GM23338 (cell line): Measurements from ENCODE around the gene TMEM9. TPM values are rescaled to one million over a fixed set of nuclear protein-coding genes. Genes with fewer than 3 reads are reported as not detected.

Experiments used
- ATAC-seq: fragments of 200-7000 bp; cut with Tn5 transposase; 3 replicates; pipeline ENCODE4 v1.9.1; 2020
- DNase-seq: peaks from one replicate; pipeline ENCODE4 v3.0.0-alpha.2; 2015; ENCODE audit warnings: low spot score
- H2AFZ ChIP-seq: fragments of 200-600 bp; sonication (generic); 2 replicates; pipeline ENCODE4 v1.8.0; 2016; ENCODE audit warnings: antibody characterized with exemption, mild to moderate bottlenecking, moderate library complexity
- H3F3A ChIP-seq: fragments of 200-600 bp; sonication (generic); replicated peaks from 2 replicates; pipeline ENCODE4 v1.8.0; 2017; ENCODE audit warnings: antibody characterized with exemption, mixed run types, low read depth
- H3K27ac ChIP-seq: fragments of 200-600 bp; sonication (generic); 2 replicates; pipeline ENCODE4 v1.6.1; 2016; ENCODE audit warnings: low read depth
- H3K27me3 ChIP-seq: fragments of 200-600 bp; sonication (generic); 2 replicates; pipeline ENCODE4 v1.8.0; 2016; ENCODE audit warnings: mild to moderate bottlenecking, mixed run types, moderate library complexity; ENCODE audit not compliant: insufficient read depth
- H3K36me3 ChIP-seq: fragments of 200-600 bp; sonication (generic); 2 replicates; pipeline ENCODE4 v1.8.0; 2016; ENCODE audit warnings: mild to moderate bottlenecking; ENCODE audit not compliant: insufficient read depth
- H3K4me1 ChIP-seq: fragments of 200-600 bp; sonication (generic); 2 replicates; pipeline ENCODE4 v1.8.0; 2016; ENCODE audit warnings: mild to moderate bottlenecking, moderate library complexity; ENCODE audit not compliant: insufficient read depth
- H3K4me2 ChIP-seq: fragments of 200-600 bp; sonication (generic); 2 replicates; pipeline ENCODE4 v1.7.1; 2017; ENCODE audit warnings: mixed run types
- H3K4me3 ChIP-seq: fragments of 200-600 bp; sonication (generic); 2 replicates; pipeline ENCODE4 v1.6.1; 2016; ENCODE audit warnings: mixed run types
- H3K79me2 ChIP-seq: fragments of 200-600 bp; sonication (generic); replicated peaks from 2 replicates; pipeline ENCODE4 v1.8.0; 2017; ENCODE audit warnings: mild to moderate bottlenecking; ENCODE audit not compliant: insufficient read depth
- H3K9me2 ChIP-seq: fragments of 200-600 bp; sonication (generic); 2 replicates; pipeline ENCODE4 v1.8.0; 2017; ENCODE audit not compliant: insufficient read depth
- H4K20me1 ChIP-seq: fragments of 200-600 bp; sonication (generic); replicated peaks from 2 replicates; pipeline ENCODE4 v1.8.0; 2017; ENCODE audit warnings: mild to moderate bottlenecking; ENCODE audit not compliant: insufficient read depth
- H3K27ac Mint-ChIP-seq: 2 replicates; pipeline ENCODE4 v1.8.0; 2020; ENCODE audit warnings: inconsistent platforms, mild to moderate bottlenecking, moderate library complexity, mixed read lengths
- H3K27me3 Mint-ChIP-seq: 3 replicates; pipeline ENCODE4 v1.8.0; 2022; ENCODE audit warnings: low read depth, mild to moderate bottlenecking, moderate library complexity, mixed read lengths, inconsistent platforms; ENCODE audit not compliant: insufficient read depth, poor library complexity
- H3K36me3 Mint-ChIP-seq: 3 replicates; pipeline ENCODE4 v1.8.0; 2021; ENCODE audit warnings: low read depth, mild to moderate bottlenecking, inconsistent platforms, moderate library complexity, mixed read lengths
- H3K4me1 Mint-ChIP-seq: 3 replicates; pipeline ENCODE4 v1.8.0; 2020; ENCODE audit warnings: mild to moderate bottlenecking, inconsistent platforms, mixed read lengths
- H3K4me3 Mint-ChIP-seq: 3 replicates; pipeline ENCODE4 v1.8.0; 2021; ENCODE audit warnings: moderate library complexity, mild to moderate bottlenecking, inconsistent platforms, mixed read lengths
- H3K9me3 Mint-ChIP-seq: 3 replicates; pipeline ENCODE4 v1.8.0; 2020; ENCODE audit warnings: moderate library complexity, mild to moderate bottlenecking, inconsistent platforms, mixed read lengths
- CTCF ChIP-seq, 2 experiments: fragments of 200-600 bp in 1 of 2; sonication (generic) in 1 of 2; conservative IDR thresholded peaks; 2 replicates each; pipeline versions ENCODE4 v1.5.1 to v1.6.1; 2016 to 2017; ENCODE audit warnings: antibody characterized with exemption in 2 of 2, low read depth in 2 of 2, mild to moderate bottlenecking in 2 of 2, moderate library complexity in 1 of 2
- JUNB ChIP-seq: IDR thresholded peaks from one replicate; pipeline ENCODE4 v1.6.1; 2016; ENCODE audit warnings: antibody characterized with exemption; ENCODE audit not compliant: unreplicated experiment
- NANOG ChIP-seq: IDR thresholded peaks from 2 replicates; pipeline ENCODE4 v1.6.1; 2016; ENCODE audit warnings: antibody characterized with exemption, borderline replicate concordance
- POLR2AphosphoS5 ChIP-seq: IDR thresholded peaks from 2 replicates; pipeline ENCODE4 v1.6.1; 2016; ENCODE audit warnings: antibody characterized with exemption, low read depth
- REST ChIP-seq: IDR thresholded peaks from one replicate; pipeline ENCODE4 v1.6.1; 2018; ENCODE audit warnings: antibody characterized with exemption; ENCODE audit not compliant: unreplicated experiment
- STAT1 ChIP-seq: IDR thresholded peaks from one replicate; pipeline ENCODE4 v1.6.1; 2016; ENCODE audit warnings: antibody characterized with exemption; ENCODE audit not compliant: unreplicated experiment
- ZNF114 ChIP-seq: fragments of 250-450 bp; sonication (Bioruptor Pico); IDR thresholded peaks from 2 replicates; pipeline ENCODE4 v1.5.0; 2020; ENCODE audit warnings: mild to moderate bottlenecking, moderate library complexity
- ZNF331 ChIP-seq: fragments of 250-450 bp; sonication (Bioruptor Pico); IDR thresholded peaks from 2 replicates; pipeline ENCODE4 v1.5.0; 2020; ENCODE audit warnings: low read depth, mild to moderate bottlenecking, moderate library complexity
- ZNF462 ChIP-seq: fragments of 250-450 bp; sonication (Bioruptor Pico); IDR thresholded peaks from 2 replicates; pipeline ENCODE4 v1.5.0; 2020; ENCODE audit warnings: mild to moderate bottlenecking, moderate library complexity
- polyA plus RNA-seq: library from polyadenylated mRNA; unstranded; fragments of >200 nt; fragmentation: Nextera tagmentation; extraction: Ambion mirVana; gene quantifications from 2 replicates; pipeline ENCODE4 v1.2.1, GENCODE V29; 2016
- total RNA-seq: library from RNA; depleted of rRNA; stranded (reverse); fragments of >200 nt; shearing (Covaris generic); gene quantifications from 2 replicates; pipeline ENCODE4 v1.2.3, GENCODE V29; 2014

TMEM9 gene
- total and polyA plus RNA-seq, 2 experiments from 2014 or later = 78.6 to 147 TPM

GRCh38 chr1:201156346-201156745 lies 2.1 kb upstream of the TMEM9 start:
- Histone ChIP-seq H3K4me1 (0 out of 2 replicates have a peak, but pooled peaks cover 11% of the 10 kb centered on the region), H4K20me1 (no peaks in the 10 kb centered on the region; the same call in 1 of the 2 replicates), H2AFZ (no peak overlapping the region), H3F3A (no peaks in the 10 kb centered on the region), H3K27me3 (no peaks in the 10 kb centered on the region), H3K27ac (no peak overlapping the region), H3K79me2 (peaks cover 16% of the 10 kb centered on the region), H3K36me3 (peaks cover 7% of the 10 kb centered on the region), H3K4me3 (no peak overlapping the region), H3K4me2 (no peak overlapping the region), H3K9me2 (no peaks in the 10 kb centered on the region)
- Mint-ChIP-seq H3K36me3 (peaks cover 17% of the 10 kb centered on the region), H3K27me3 (peaks cover 2% of the 10 kb centered on the region), H3K4me1 (peaks cover 16% of the 10 kb centered on the region), H3K4me3 (no peak overlapping the region), H3K27ac (no peak overlapping the region), H3K9me3 (peaks cover 5% of the 10 kb centered on the region)
- no peak for DNase-seq
- no peak for TF ChIP-seq CTCF (conservative IDR thresholded peaks at IDR 0.05; ENCODE audit: low read depth in 2 of 2)
- TF ChIP-seq ZNF331 (CRISPR knock-in tag) = no peak
- no peak for TF ChIP-seq REST
- TF ChIP-seq JUNB = no peak
- TF ChIP-seq ZNF114 (CRISPR knock-in tag) = no peak
- TF ChIP-seq POLR2AphosphoS5 = no peak
- TF ChIP-seq ZNF462 = no peak
- no peak for TF ChIP-seq NANOG
- TF ChIP-seq STAT1 = no peak
- no peak for ATAC-seq
